CD4-positive, alpha-beta T cell (primary cell): ENCODE data around the gene FCMR. TPM values are rescaled to one million over a fixed set of nuclear protein-coding genes. Genes with fewer than 3 reads are reported as not detected.

ENCODE experiments used
- ATAC-seq: fragments of 200-7000 bp; cut with Tn5 transposase; one replicate; pipeline ENCODE4 v1.10.0; 2022; ENCODE audit warnings: mild to moderate bottlenecking; ENCODE audit not compliant: poor library complexity
- CTCF ChIA-PET: fragments of 350-600 bp; sonication (Branson Sonifier 250); formaldehyde crosslinking; loops from one replicate; lab custom pipeline; 2021; ENCODE audit warnings: antibody characterized with exemption, inconsistent platforms; lab: Charles Lee
- POLR2A ChIA-PET: fragments of 350-600 bp; sonication (Branson Sonifier 250); formaldehyde crosslinking; loops from one replicate; lab custom pipeline; 2021; ENCODE audit warnings: antibody characterized with exemption, inconsistent platforms; lab: Charles Lee
- DNase-seq, 14 experiments: peaks; one replicate each; pipeline ENCODE4 v3.0.0-alpha.2; 2013 to 2020; ENCODE audit warnings: mixed read lengths in 2 of 14
- H3K27ac ChIP-seq, 2 donors: one replicate each; pipeline versions ENCODE4 v1.5.1 to v1.7.0; 2013; ENCODE audit warnings: low read length in 2 of 2, low read depth in 1 of 2, mild to moderate bottlenecking in 1 of 2
- H3K27me3 ChIP-seq, 2 experiments: 1 replicate in 1 of 2; 2 replicates in 1 of 2; pipeline versions ENCODE4 v1.6.1 to v1.7.0; 2013; ENCODE audit warnings: low read length in 2 of 2, control low read depth in 1 of 2, mild to moderate bottlenecking in 1 of 2, moderate library complexity in 1 of 2; ENCODE audit not compliant: insufficient read depth in 2 of 2, control insufficient read depth in 1 of 2
- H3K36me3 ChIP-seq: one replicate; pipeline ENCODE4 v1.6.1; 2013; ENCODE audit warnings: low read length, control low read depth; ENCODE audit not compliant: insufficient read depth
- H3K4me1 ChIP-seq: one replicate; pipeline ENCODE4 v1.6.1; 2013; ENCODE audit warnings: low read length, control low read depth; ENCODE audit not compliant: insufficient read depth
- H3K4me3 ChIP-seq: one replicate; pipeline ENCODE4 v1.5.1; 2013; ENCODE audit warnings: mild to moderate bottlenecking, low read length, moderate library complexity
- H3K9me3 ChIP-seq, 2 experiments: 1 replicate in 1 of 2; 2 replicates in 1 of 2; pipeline versions ENCODE4 v1.6.1 to v1.7.0; 2013; ENCODE audit warnings: low read length in 2 of 2, mild to moderate bottlenecking in 2 of 2, control low read depth in 1 of 2, moderate library complexity in 1 of 2; ENCODE audit not compliant: control insufficient read depth in 1 of 2, insufficient read depth in 1 of 2
- H3K27ac Mint-ChIP-seq: one replicate; pipeline ENCODE4 v1.8.0; 2020; ENCODE audit warnings: mixed read lengths
- H3K27me3 Mint-ChIP-seq: one replicate; pipeline ENCODE4 v1.8.0; 2021; ENCODE audit warnings: mixed read lengths
- H3K36me3 Mint-ChIP-seq: one replicate; pipeline ENCODE4 v1.8.0; 2021; ENCODE audit warnings: low read depth, mixed read lengths
- H3K4me1 Mint-ChIP-seq: one replicate; pipeline ENCODE4 v1.8.0; 2021; ENCODE audit warnings: low read depth, mixed read lengths
- H3K4me3 Mint-ChIP-seq: one replicate; pipeline ENCODE4 v1.8.0; 2020; ENCODE audit warnings: mild to moderate bottlenecking, mixed read lengths
- H3K9me3 Mint-ChIP-seq: one replicate; pipeline ENCODE4 v1.8.0; 2020; ENCODE audit warnings: mixed read lengths
- intact Hi-C, 2 experiments: fragments of 100-400 bp; cut with DNase I in 1 of 2; cut with micrococcal nuclease in 1 of 2; formaldehyde crosslinking; loops; one replicate each; pipeline versions ENCODE4 v1.15.1 to v1.9.0; 2023 to 2025; cut with DNase I, micrococcal nuclease
- total RNA-seq, 174 experiments: library from RNA in 2 of 174; stranded (reverse) in 2 of 174; gene quantifications; one replicate each; pipeline ENCODE4 v1.2.3 and lab custom pipeline; 2021 to 2026
- TF ChIP-seq, protein P1 (sequence below): fragments of 200-600 bp; IDR thresholded peaks from one replicate; pipeline ENCODE4 v1.8.0; 2022; ENCODE audit warnings: antibody characterized with exemption, mild to moderate bottlenecking

FCMR gene
- total RNA-seq, 2 experiments from 2014 or later, result 171 to 186 TPM

DNA sequence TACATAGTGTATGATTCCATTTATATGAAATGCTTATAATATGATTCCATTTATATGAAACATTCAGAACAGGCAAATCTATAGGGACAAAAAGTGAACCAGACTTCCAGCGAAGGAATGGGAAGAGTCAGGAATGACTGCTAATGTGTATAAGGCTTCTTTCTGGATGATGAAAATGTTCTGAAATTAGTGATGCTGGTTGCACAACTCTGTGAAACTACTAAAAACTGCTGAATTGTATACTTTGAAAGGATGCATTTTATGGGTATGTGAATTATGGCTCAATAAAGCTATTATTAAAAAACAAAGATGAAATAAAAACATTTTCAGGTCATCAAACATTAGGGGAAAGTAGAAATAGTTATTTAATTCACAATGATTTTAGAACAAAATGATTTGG is 38.6 kb downstream of the FCMR start:
- H3K27me3 ChIP-seq, result no peaks in the 10 kb centered on the region
- no peak for DNase-seq
- peaks cover 9% of the 10 kb centered on the region for H3K9me3 Mint-ChIP-seq
- H3K36me3 Mint-ChIP-seq, result peaks cover 12% of the 10 kb centered on the region
- no peak overlapping the region for H3K4me3 ChIP-seq
- H3K27ac Mint-ChIP-seq, result no peak overlapping the region
- no peak overlapping the region for H3K4me3 Mint-ChIP-seq
- ChIA-PET CTCF (interaction anchor here (0.9 kb wide), 1 partner anchor 50 kb away, joined by 3 read pairs; no protein-coding TSS in a partner anchor), POLR2A (interaction anchor here (0.7 to 2.0 kb wide), 6 partner anchors 12 to 365 kb away, joined by 3 to 8 read pairs (median 5); partner anchors contain the start of gene FCMR)
- no peak overlapping the region for H3K27ac ChIP-seq
- H3K36me3 ChIP-seq, result no peaks in the 10 kb centered on the region
- no peak for ATAC-seq
- H3K9me3 ChIP-seq, result peaks cover 0 to 5% of the 10 kb centered on the region in 2 experiments
- no peaks in the 10 kb centered on the region for H3K27me3 Mint-ChIP-seq
- H3K4me1 Mint-ChIP-seq, result peaks cover 1% of the 10 kb centered on the region
- intact Hi-C loops, result no loop called here
- H3K4me1 ChIP-seq, result no peaks in the 10 kb centered on the region
- TF ChIP-seq, protein P1, sequence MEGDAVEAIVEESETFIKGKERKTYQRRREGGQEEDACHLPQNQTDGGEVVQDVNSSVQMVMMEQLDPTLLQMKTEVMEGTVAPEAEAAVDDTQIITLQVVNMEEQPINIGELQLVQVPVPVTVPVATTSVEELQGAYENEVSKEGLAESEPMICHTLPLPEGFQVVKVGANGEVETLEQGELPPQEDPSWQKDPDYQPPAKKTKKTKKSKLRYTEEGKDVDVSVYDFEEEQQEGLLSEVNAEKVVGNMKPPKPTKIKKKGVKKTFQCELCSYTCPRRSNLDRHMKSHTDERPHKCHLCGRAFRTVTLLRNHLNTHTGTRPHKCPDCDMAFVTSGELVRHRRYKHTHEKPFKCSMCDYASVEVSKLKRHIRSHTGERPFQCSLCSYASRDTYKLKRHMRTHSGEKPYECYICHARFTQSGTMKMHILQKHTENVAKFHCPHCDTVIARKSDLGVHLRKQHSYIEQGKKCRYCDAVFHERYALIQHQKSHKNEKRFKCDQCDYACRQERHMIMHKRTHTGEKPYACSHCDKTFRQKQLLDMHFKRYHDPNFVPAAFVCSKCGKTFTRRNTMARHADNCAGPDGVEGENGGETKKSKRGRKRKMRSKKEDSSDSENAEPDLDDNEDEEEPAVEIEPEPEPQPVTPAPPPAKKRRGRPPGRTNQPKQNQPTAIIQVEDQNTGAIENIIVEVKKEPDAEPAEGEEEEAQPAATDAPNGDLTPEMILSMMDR, result no peak

DNA sequence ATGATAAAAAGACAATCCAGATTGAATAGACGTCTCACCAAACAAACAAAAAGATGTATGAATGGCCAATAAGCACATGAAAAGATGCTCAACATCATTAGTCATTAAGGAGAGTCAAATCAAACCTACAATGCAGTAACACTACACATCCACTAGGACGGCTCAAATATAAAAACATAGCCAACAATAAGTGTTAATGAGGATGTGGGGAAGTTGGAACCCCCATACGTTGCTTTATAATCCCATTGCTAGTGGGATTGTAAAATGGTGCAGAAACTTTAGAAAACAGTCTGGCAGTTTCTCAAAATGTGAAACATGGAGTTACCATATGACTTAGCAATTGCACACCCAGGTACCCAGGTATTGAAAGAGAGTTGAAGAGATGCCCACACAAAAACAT is 39.2 kb downstream of the FCMR start:
- Histone ChIP-seq H3K27me3 (no peaks in the 10 kb centered on the region), H3K9me3 (peaks cover 0 to 9% of the 10 kb centered on the region in 2 experiments), H3K36me3 (no peaks in the 10 kb centered on the region), H3K4me3 (no peak overlapping the region), H3K27ac (no peak overlapping the region), H3K4me1 (no peaks in the 10 kb centered on the region)
- H3K27ac Mint-ChIP-seq, result no peak overlapping the region
- intact Hi-C loops, result no loop called here
- no peak for ATAC-seq
- no peak overlapping the region for H3K4me3 Mint-ChIP-seq
- H3K9me3 Mint-ChIP-seq, result peaks cover 10% of the 10 kb centered on the region
- no peaks in the 10 kb centered on the region for H3K27me3 Mint-ChIP-seq
- CTCF ChIA-PET, result no interaction called here
- TF ChIP-seq, protein P1, result peak; percentile 29
- H3K36me3 Mint-ChIP-seq, result peaks cover 14% of the 10 kb centered on the region
- POLR2A ChIA-PET, result no interaction called here
- no peak for DNase-seq
- H3K4me1 Mint-ChIP-seq, result no peaks in the 10 kb centered on the region

DNA sequence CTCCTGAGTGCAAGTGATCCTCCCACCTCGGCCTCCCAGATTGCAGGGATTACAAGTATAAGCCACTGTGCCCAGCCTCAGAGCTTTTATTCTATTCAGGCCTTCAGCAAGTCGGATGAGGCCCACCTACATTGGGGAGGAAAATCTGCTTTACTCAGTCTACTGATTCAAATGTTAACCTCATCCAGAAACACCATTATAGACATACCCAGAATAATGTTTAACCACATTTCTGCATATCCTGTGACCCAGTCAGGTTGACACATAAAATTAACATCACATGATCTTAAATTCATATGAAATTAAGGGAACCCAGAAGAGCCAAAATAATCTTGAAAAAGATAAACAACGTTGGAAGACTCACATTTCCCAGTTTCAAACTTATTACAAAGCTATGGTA is 41.4 kb downstream of the FCMR start:
- intact Hi-C loops, result no loop called here
- Histone ChIP-seq H3K4me3 (no peak overlapping the region), H3K36me3 (no peaks in the 10 kb centered on the region), H3K27me3 (no peaks in the 10 kb centered on the region), H3K4me1 (no peaks in the 10 kb centered on the region), H3K9me3 (peaks cover 4 to 9% of the 10 kb centered on the region in 2 experiments), H3K27ac (no peak overlapping the region)
- ChIA-PET CTCF (interaction anchor here (1.1 kb wide), 1 partner anchor 59 kb away, joined by 3 read pairs; no protein-coding TSS in a partner anchor), POLR2A (no interaction called here)
- Mint-ChIP-seq H3K4me1 (no peaks in the 10 kb centered on the region), H3K4me3 (no peak overlapping the region), H3K9me3 (peaks cover 12% of the 10 kb centered on the region), H3K27ac (no peak overlapping the region), H3K36me3 (peaks cover 26% of the 10 kb centered on the region), H3K27me3 (no peaks in the 10 kb centered on the region)
- TF ChIP-seq, protein P1, result no peak
- DNase-seq (no peak), ATAC-seq (no peak)
